C4-2B (cell line): Measurements from ENCODE around the gene PLEKHA5.

Experiments
- ZFX ChIP-seq: fragments of 450-650 bp; IDR thresholded peaks from 2 replicates; pipeline ENCODE4 v1.6.1; 2017
- TF ChIP-seq, protein P1 (sequence below): fragments of 450-650 bp; conservative IDR thresholded peaks from 2 replicates; pipeline ENCODE4 v1.5.1; 2017; ENCODE audit warnings: mild to moderate bottlenecking

DNA sequence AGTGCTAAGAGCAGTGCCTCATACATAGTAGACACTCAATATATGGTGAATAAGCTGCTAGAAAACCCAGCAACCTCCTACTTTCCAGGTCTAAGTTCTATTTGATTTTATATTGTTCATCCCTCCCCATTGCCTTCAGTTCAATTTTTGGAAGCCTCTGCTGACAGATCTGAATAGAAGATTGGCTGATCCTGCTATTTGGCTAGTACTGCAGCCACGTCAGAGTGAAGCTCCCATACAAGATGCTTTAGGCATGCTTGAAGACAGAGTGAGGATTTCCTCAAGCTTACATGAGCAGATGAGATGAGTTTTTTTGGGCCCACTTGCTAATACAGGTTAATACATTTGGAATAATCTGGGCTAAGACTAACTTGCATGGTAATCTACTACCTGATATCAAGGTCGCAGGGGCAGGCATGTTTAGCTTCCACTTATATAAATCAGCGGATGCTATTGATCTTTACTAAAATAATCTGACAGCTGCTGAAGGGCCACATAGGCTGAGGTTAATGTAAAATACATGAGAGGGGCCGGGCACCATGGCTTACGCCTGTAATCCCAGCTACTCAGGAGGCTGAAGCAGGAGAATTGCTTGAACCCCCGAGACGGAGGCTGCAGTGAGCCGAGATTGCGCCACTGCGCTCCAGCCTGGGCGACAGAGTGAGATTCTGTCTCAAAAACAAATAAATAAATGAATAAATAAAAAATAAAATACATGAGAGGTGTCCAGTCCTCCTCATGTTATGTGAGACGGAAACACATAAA is 293.8 kb downstream of the PLEKHA5 start:
- TF ChIP-seq, protein P1, sequence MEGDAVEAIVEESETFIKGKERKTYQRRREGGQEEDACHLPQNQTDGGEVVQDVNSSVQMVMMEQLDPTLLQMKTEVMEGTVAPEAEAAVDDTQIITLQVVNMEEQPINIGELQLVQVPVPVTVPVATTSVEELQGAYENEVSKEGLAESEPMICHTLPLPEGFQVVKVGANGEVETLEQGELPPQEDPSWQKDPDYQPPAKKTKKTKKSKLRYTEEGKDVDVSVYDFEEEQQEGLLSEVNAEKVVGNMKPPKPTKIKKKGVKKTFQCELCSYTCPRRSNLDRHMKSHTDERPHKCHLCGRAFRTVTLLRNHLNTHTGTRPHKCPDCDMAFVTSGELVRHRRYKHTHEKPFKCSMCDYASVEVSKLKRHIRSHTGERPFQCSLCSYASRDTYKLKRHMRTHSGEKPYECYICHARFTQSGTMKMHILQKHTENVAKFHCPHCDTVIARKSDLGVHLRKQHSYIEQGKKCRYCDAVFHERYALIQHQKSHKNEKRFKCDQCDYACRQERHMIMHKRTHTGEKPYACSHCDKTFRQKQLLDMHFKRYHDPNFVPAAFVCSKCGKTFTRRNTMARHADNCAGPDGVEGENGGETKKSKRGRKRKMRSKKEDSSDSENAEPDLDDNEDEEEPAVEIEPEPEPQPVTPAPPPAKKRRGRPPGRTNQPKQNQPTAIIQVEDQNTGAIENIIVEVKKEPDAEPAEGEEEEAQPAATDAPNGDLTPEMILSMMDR, result no peak
- TF ChIP-seq ZFX, result no peak
